ENCODE results near the gene FAR1. TPM values are rescaled to one million over a fixed set of nuclear protein-coding genes. Genes with fewer than 3 reads are reported as not detected.

Gene FAR1
- total and polyA plus RNA-seq, 9 donors, result 28.3 to 53.7 (median 41.1) TPM

GRCh38 chr11:13668957-13669521 is 571 bp downstream of the FAR1 start:
- no peaks in the 10 kb centered on the region for H3K9me3 ChIP-seq (replicated peaks; ENCODE audit: control insufficient read depth, low read depth, low read length)
- DNase-seq, result peak; percentile 37
- no peaks in the 10 kb centered on the region for H3K36me3 ChIP-seq (ENCODE audit: control insufficient read depth, insufficient read depth, low read length)
- peaks cover 15% of the 10 kb centered on the region for H3K4me1 ChIP-seq (ENCODE audit: control insufficient read depth, insufficient read depth, low read length)
- peak overlapping the region; percentile 86 for H3K4me3 ChIP-seq (ENCODE audit: low read length)
- 1% methylated on average over 29 of the region's 33 CpGs for WGBS (ENCODE audit: insufficient coverage)
- no peaks in the 10 kb centered on the region for H3K27me3 ChIP-seq (ENCODE audit: control insufficient read depth, insufficient read depth, low read length)
- peak overlapping the region; percentile 85 for H3K27ac ChIP-seq (ENCODE audit: low read length)

DNA sequence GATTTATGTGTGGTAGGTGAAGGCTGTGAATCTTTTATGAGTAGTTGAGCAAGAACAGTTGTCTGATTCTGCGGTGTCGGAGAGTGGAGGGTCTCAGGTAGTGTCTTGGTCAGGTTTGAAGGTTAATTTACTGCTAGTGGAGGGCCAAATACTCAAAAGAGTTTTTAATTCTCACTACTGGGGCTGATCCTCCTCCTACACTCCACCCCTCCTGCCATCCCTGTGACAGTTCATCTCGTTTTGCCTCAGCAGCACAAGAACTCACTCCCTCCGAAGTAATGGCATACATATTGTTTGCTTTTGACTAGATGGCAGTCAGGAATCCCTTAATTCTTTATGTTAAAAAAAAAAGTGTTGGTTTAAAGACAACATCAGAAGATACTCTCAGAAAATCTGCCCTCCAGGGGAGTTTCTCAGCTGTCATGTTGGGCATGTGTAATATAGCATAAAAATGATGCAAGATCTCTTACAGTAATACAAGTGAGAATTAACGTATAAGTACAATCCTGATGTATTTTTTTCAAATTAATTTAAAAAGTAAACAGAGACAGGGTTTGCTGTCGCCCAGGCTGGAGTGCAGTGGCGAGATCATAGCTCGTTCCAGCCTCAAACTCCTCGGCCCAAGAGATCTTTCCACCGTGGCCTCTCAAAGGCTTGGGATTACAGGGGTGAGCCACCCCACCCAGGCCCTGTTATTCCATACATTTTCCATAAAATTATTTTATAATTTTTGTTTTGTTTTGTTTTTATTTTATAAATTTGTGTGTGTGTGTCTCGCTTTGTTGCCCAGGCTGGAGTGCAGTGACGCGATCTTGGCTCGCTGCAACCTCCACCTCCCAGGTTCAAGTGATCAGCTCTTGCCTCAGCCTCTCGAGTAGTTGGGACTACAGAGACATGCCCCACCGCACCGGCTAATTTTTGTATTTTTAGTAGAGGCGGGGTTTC is 1.3 kb downstream of the FAR1 start:
- Histone ChIP-seq H3K4me1 (ENCODE audit: control insufficient read depth, insufficient read depth, low read length) (peaks cover 15% of the 10 kb centered on the region), H3K27ac (ENCODE audit: low read length) (peak overlapping the region; percentile 85), H3K4me3 (ENCODE audit: low read length) (peak overlapping the region; percentile 86), H3K36me3 (ENCODE audit: control insufficient read depth, insufficient read depth, low read length) (no peaks in the 10 kb centered on the region), H3K9me3 (replicated peaks; ENCODE audit: control insufficient read depth, low read depth, low read length) (no peaks in the 10 kb centered on the region), H3K27me3 (ENCODE audit: control insufficient read depth, insufficient read depth, low read length) (no peaks in the 10 kb centered on the region)
- no peak for DNase-seq
- WGBS (ENCODE audit: insufficient coverage), result 87% methylated on average over 8 of the region's 18 CpGs

- H3K27ac ChIP-seq (ENCODE audit: low read length), result no peak overlapping the region
- no CpG with 5 or more reads among the region's 1 CpG for WGBS (ENCODE audit: insufficient coverage)
These were observed 4.2 kb downstream of the FAR1 start for GRCh38 chr11:13672576-13673210.

DNA sequence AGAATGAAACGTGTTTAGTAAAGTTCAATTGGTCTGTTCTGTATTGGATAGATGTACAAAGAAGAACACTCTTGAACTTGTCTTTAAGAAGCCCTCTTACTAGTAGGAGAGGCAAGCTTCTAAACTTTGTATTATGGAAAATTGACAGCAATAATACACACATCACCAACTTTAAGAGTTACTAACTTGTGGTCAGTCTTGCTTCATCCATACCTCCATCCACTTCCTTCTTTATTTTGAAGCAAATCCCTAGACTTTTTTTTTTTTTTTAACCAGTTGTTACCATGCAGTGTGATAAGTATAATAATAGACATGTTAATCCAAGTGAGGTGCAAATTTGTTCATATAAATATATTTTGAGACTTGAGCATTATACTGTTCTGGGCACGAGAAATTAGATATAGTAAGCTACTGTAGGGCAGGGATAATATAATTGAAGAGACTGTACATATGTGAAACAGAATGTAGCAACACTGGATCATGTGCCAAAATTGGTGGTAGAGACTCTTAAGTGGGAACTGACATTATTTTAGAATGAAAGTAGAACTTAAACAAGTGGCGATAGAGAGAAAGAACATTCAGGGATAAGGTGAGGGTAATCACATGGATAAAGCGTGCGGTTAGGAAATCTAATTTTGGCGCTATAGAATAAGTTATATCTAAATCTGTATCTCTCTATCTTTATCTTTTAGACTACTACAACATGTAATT is 6.5 kb downstream of the FAR1 start:
- peak; percentile 47 for DNase-seq
- Histone ChIP-seq H3K9me3 (replicated peaks; ENCODE audit: control insufficient read depth, low read depth, low read length) (no peaks in the 10 kb centered on the region), H3K36me3 (ENCODE audit: control insufficient read depth, insufficient read depth, low read length) (no peaks in the 10 kb centered on the region), H3K27ac (ENCODE audit: low read length) (no peak overlapping the region), H3K4me3 (ENCODE audit: low read length) (no peak overlapping the region), H3K27me3 (ENCODE audit: control insufficient read depth, insufficient read depth, low read length) (no peaks in the 10 kb centered on the region), H3K4me1 (ENCODE audit: control insufficient read depth, insufficient read depth, low read length) (peaks cover 5% of the 10 kb centered on the region)
- WGBS (ENCODE audit: insufficient coverage), result 88% methylated on average over 1 of the region's 6 CpGs

More at GRCh38 chr11:13672576-13673210, 4.2 kb downstream of the FAR1 start:
- no peaks in the 10 kb centered on the region for H3K36me3 ChIP-seq (ENCODE audit: control insufficient read depth, insufficient read depth, low read length)
- H3K4me3 ChIP-seq (ENCODE audit: low read length), result no peak overlapping the region
- no peaks in the 10 kb centered on the region for H3K27me3 ChIP-seq (ENCODE audit: control insufficient read depth, insufficient read depth, low read length)
- peaks cover 10% of the 10 kb centered on the region for H3K4me1 ChIP-seq (ENCODE audit: control insufficient read depth, insufficient read depth, low read length)
- no peak for DNase-seq
- no peaks in the 10 kb centered on the region for H3K9me3 ChIP-seq (replicated peaks; ENCODE audit: control insufficient read depth, low read depth, low read length)

DNA sequence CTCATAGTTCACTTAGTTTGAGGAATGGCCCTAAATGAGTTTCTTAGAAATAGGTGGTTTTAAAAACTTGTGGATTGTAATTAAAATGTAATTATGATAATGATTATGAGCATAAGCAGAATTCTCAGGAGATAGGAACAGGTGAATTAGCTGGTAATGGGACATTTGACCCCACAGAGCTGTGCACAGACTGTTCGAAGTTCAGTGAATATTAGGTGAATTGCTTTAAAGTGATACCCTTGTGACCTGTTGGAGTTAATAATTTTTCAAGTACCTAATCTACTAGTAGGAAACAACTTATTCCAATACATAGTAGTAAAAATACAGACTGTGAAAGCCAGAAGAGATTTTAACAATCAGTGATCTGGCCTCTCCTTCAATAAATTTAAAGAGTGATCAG is 8.1 kb downstream of the FAR1 start:
- DNase-seq, result no peak
- Histone ChIP-seq H3K36me3 (ENCODE audit: control insufficient read depth, insufficient read depth, low read length) (no peaks in the 10 kb centered on the region), H3K4me1 (ENCODE audit: control insufficient read depth, insufficient read depth, low read length) (no peaks in the 10 kb centered on the region), H3K27ac (ENCODE audit: low read length) (no peak overlapping the region), H3K27me3 (ENCODE audit: control insufficient read depth, insufficient read depth, low read length) (no peaks in the 10 kb centered on the region), H3K9me3 (replicated peaks; ENCODE audit: control insufficient read depth, low read depth, low read length) (no peaks in the 10 kb centered on the region), H3K4me3 (ENCODE audit: low read length) (no peak overlapping the region)
- WGBS (ENCODE audit: insufficient coverage), result no CpG with 5 or more reads among the region's 1 CpG

DNA sequence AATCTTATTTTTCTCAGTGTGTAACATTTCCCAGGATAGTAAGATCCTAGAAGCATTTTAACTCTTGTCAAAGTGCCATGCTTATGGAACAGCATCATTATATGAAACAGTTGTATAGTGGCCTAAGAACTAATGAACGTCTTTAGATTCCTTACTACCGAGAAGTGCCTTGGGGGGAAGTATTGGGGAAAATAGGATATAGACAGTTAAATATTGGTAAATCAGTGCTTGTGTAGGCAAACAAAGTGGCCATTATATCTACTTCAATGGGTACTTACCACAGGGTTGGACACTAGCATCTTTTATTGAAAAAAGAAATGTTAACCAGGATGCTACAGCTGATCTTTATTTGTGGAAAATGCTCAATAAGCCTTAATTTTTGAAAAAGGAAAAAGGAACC is 11.3 kb downstream of the FAR1 start:
- DNase-seq, result no peak
- no CpG with 5 or more reads among the region's 2 CpGs for WGBS (ENCODE audit: insufficient coverage)
- H3K9me3 ChIP-seq (replicated peaks; ENCODE audit: control insufficient read depth, low read depth, low read length), result no peaks in the 10 kb centered on the region
- no peaks in the 10 kb centered on the region for H3K4me1 ChIP-seq (ENCODE audit: control insufficient read depth, insufficient read depth, low read length)
- H3K4me3 ChIP-seq (ENCODE audit: low read length), result no peak overlapping the region
- H3K27me3 ChIP-seq (ENCODE audit: control insufficient read depth, insufficient read depth, low read length), result no peaks in the 10 kb centered on the region
- no peaks in the 10 kb centered on the region for H3K36me3 ChIP-seq (ENCODE audit: control insufficient read depth, insufficient read depth, low read length)
- H3K27ac ChIP-seq (ENCODE audit: low read length), result no peak overlapping the region

- H3K27me3 ChIP-seq (ENCODE audit: control insufficient read depth, insufficient read depth, low read length), result no peaks in the 10 kb centered on the region
- H3K4me1 ChIP-seq (ENCODE audit: control insufficient read depth, insufficient read depth, low read length), result no peaks in the 10 kb centered on the region
- peak; percentile 32 for DNase-seq
- no peaks in the 10 kb centered on the region for H3K9me3 ChIP-seq (replicated peaks; ENCODE audit: control insufficient read depth, low read depth, low read length)
- no peaks in the 10 kb centered on the region for H3K36me3 ChIP-seq (ENCODE audit: control insufficient read depth, insufficient read depth, low read length)
- H3K4me3 ChIP-seq (ENCODE audit: low read length), result no peak overlapping the region
- 86% methylated on average over 2 of the region's 4 CpGs for whole genome bisulfite sequencing (ENCODE audit: insufficient coverage)
- H3K27ac ChIP-seq (ENCODE audit: low read length), result no peak overlapping the region
These were observed 12.2 kb downstream of the FAR1 start for GRCh38 chr11:13680501-13681264.

- H3K27me3 ChIP-seq (ENCODE audit: control insufficient read depth, insufficient read depth, low read length), result no peaks in the 10 kb centered on the region
- H3K4me1 ChIP-seq (ENCODE audit: control insufficient read depth, insufficient read depth, low read length), result no peaks in the 10 kb centered on the region
- DNase-seq, result no peak
- H3K4me3 ChIP-seq (ENCODE audit: low read length), result no peak overlapping the region
- H3K9me3 ChIP-seq (replicated peaks; ENCODE audit: control insufficient read depth, low read depth, low read length), result no peaks in the 10 kb centered on the region
- WGBS (ENCODE audit: insufficient coverage), result no CpG with 5 or more reads among the region's 2 CpGs
- no peak overlapping the region for H3K27ac ChIP-seq (ENCODE audit: low read length)
- no peaks in the 10 kb centered on the region for H3K36me3 ChIP-seq (ENCODE audit: control insufficient read depth, insufficient read depth, low read length)
These were observed 13.0 kb downstream of the FAR1 start for GRCh38 chr11:13681446-13681845.

GRCh38 chr11:13682212-13682611 is 13.7 kb downstream of the FAR1 start:
- Histone ChIP-seq H3K9me3 (replicated peaks; ENCODE audit: control insufficient read depth, low read depth, low read length) (no peaks in the 10 kb centered on the region), H3K4me1 (ENCODE audit: control insufficient read depth, insufficient read depth, low read length) (no peaks in the 10 kb centered on the region), H3K27me3 (ENCODE audit: control insufficient read depth, insufficient read depth, low read length) (no peaks in the 10 kb centered on the region), H3K36me3 (ENCODE audit: control insufficient read depth, insufficient read depth, low read length) (no peaks in the 10 kb centered on the region), H3K27ac (ENCODE audit: low read length) (no peak overlapping the region), H3K4me3 (ENCODE audit: low read length) (no peak overlapping the region)
- DNase-seq, result no peak
- no CpG with 5 or more reads among the region's 1 CpG for WGBS (ENCODE audit: insufficient coverage)

Measured in muscle of leg (tissue), 11 donors.